ENCODE data around the gene ATP4A.

The ATP4A gene

DNA sequence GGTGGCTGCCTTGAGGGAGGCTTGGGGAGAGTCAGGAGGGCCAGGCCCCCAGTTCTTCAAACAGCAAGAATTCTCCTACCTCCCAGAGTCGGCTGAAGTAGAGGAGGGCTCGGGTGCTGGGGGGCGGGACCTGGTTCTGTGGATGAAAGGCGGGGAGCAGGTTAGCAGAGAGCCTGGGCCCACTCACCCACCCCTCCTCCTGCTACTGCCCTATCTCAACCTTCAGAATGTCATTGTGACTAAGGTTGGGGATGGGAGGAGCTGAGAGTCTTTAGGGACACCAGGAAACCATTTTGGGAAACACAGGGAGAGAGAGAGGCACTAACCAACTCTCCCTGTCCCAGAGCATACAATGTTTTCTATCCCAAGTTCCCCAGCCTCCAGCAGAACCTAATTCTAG is 60.7 kb downstream of the ATP4A start:
- TF ChIP-seq POLR2AphosphoS5 (IDR thresholded peaks at IDR 0.05; ENCODE audit: low read depth, low read length), result no peak

DNA sequence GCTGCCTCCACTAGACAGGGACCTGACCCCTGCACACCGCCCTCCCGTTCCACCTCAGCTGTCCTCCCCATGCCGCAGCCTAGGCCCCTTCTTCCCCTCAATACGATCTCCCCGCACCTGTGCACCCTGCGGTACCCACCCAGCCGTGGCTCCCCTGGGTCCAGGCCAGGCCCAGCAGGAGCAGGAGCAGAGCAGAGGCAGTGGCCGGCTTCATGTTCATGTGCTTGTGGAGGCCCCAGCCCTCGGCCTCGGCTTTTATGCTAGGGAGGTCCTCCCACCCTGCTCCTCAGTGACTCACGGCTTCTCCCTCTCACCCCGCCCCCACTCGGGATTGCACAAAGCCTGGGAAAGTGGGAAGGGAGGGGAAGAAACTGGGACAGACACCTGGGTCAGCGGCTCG is 61.8 kb downstream of the ATP4A start:
- no peak for DNase-seq (ENCODE audit: insufficient read length)
- no peak for FAIRE-seq
- TF ChIP-seq POLR2A (IDR thresholded peaks at IDR 0.05; ENCODE audit: low read depth, low read length) (no peak), POLR2AphosphoS5 (IDR thresholded peaks at IDR 0.05; ENCODE audit: low read depth, low read length) (no peak), TAF1 (IDR thresholded peaks at IDR 0.05; ENCODE audit: borderline replicate concordance, low read depth, low read length) (no peak)

More for the DNA sequence above, 60.7 kb downstream of the ATP4A start:
- FAIRE-seq (no peak), DNase-seq (ENCODE audit: insufficient read length) (no peak)

DNA sequence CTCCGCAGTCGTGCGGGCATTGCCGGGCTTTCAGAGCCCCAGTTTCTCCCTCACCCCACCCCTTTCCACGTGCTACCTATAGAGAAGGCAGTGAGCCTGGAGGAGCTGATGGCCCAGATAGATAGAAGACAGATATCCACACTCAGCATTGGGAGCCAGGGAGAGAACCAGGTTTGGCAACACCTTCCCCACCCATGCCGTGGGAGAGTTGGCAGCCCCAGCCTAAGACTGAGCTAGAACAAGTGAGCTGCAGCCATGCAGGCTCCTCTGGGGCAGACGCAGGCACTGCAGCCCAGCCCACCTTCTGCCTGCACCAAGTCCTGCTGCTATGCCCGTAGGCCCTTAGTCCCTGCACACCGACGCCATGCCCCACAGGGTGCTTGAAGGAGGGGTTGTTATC is 62.8 kb downstream of the ATP4A start:
- DNase-seq (ENCODE audit: insufficient read length) (no peak), FAIRE-seq (no peak)
- TF ChIP-seq TAF1 (IDR thresholded peaks at IDR 0.05; ENCODE audit: borderline replicate concordance, low read depth, low read length) (no peak), POLR2AphosphoS5 (IDR thresholded peaks at IDR 0.05; ENCODE audit: low read depth, low read length) (no peak), POLR2A (IDR thresholded peaks at IDR 0.05; ENCODE audit: low read depth, low read length) (no peak)

Measured in GM12892 (cell line).